GM19468 (cell line): ENCODE measurements around the gene ABCA4.
"Not testable (repeated sequence)": the region's sequence is repeated elsewhere in the genome, so short reads cannot be mapped to it uniquely, and the experiment has no call there.

Source experiments
- ATAC-seq: cut with Tn5 transposase; IDR thresholded peaks from one replicate; pipeline ENCODE4 v1.9.1; 2021; ENCODE audit warnings: mild to moderate bottlenecking, moderate library complexity, moderate number of reproducible peaks; ENCODE audit not compliant: unreplicated experiment; ENCODE audit errors: extremely low read depth

Gene ABCA4

DNA sequence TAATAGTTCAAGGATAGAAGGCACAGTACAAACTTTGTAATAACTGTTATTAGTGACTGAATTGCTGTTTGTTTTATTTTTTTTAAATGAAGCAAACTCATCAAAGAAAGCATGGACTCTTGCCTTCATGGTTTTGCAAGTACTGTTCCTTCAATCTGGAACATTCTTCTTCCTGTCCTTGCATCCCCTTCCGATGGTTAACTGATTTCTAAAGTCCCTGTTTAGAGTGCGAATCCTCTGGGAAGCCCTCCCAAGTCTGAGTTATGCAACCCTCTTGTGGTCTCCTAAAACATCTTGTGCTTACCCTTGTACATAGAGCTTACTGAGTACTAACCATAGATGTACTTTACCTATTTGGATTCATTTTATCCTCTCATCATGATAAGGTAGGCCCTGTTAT lies 159.5 kb downstream of the ABCA4 start:
- ATAC-seq = no peak

DNA sequence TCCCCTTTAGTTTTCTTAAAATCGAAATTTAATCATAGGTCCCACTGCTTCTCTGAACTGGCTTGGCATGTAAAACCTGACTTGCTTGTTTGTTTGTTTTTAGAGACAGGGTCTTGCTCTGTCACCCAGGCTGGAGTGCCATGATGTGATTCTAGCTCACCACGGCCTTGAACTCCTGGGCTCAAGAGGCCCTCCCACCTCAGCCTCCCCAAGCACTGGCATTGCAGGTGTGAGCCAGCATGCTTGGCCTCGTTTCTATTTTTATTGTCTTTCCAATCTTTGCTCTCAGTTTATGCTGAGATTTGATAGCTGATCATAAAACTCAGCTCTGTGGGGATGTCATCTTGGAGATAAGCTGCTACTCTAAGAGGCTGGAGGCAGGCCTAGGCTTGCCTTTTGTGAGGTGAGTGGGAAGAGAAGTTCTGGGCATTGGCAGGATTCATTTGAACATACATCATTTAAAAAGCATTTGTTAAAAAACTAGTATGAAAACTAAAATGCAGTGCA lies 160.3 kb downstream of the ABCA4 start:
- ATAC-seq = no peak

DNA sequence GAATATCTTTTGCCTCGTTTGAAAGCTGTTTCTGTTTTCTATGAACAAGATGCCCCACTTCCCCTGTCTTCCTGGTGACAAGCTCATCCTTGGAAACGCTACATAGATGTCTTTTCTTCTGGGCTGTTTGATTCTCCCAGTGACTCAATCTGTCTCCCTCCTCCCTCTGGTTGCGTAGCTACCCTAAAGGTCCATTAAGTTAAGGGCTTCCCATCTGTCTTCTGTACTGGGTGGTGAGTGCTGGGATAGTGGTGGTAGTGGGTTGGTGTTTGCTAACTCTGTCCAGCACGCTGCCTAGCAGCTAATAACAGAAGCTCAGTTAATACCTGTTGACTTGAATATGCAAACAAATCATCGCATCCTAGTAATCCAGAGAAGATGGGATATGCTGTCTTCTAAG lies 161.5 kb downstream of the ABCA4 start:
- ATAC-seq = no peak

- no peak for ATAC-seq
Measured at GRCh38 chr1:93958726-93959100, 162.2 kb downstream of the ABCA4 start.

DNA sequence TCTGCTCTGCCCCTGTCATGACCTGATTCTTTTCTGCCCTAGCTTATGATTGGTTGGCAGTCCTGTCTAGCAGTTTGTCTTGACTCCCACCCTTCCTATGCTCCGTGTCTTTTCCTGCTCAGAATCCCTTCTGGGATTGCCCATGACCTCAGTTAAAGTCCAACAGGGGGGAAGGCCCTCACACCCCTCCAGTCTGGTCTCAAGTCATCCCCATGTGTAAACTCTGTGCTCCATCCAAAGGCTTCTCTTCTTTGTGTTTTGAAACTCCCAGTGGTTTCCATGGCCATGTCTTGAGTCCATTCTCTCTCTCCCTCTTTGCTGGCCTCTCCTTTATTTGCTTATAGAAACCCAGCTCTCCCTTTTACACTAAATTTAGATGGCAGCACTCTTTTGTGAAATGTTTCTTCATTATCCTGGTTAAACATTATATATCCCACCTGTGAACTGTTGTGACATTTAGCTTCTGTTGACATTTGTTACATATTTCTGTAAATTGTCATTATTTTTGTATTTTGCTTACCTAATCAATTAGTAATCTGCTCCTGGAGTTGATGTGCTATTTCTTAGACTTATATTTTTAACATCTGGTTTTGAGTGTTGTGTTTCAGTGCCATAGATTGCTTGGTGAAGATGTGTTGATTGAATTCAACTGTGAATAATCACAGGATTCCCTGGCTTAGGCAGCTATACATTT lies 162.8 kb downstream of the ABCA4 start:
- no peak for ATAC-seq

GRCh38 chr1:93955765-93956164 lies 165.2 kb downstream of the ABCA4 start:
- ATAC-seq = no peak

- not testable (repeated sequence) for ATAC-seq
Measured at GRCh38 chr1:93947002-93947686, 173.8 kb downstream of the ABCA4 start.
